HL-60/S4 treated with phorbol 12-myristate 13-acetate at 8.2 ng/mL for 4 days and 3 days (cell line): ENCODE results near the gene ALKBH5.
"Not testable (repeated sequence)": the region's sequence is repeated elsewhere in the genome, so short reads cannot be mapped to it uniquely, and the experiment has no call there.

Source experiments
- in situ Hi-C: fragments of 300-500 bp; cut with MboI; formaldehyde crosslinking; loops from 2 replicates; pipeline ENCODE4 v1.15.0; 2022; ENCODE audit warnings: low sequenced_read_pairs

The ALKBH5 gene

GRCh38 chr17:18216906-18217305 is 33.3 kb downstream of the ALKBH5 start:
- in situ Hi-C loops, result not testable (repeated sequence)

GRCh38 chr17:18217412-18218015 is 33.9 kb downstream of the ALKBH5 start:
- in situ Hi-C loops, result no loop called here

GRCh38 chr17:18218756-18219415 is 35.3 kb downstream of the ALKBH5 start:
- in situ Hi-C loops, result no loop called here

GRCh38 chr17:18224053-18224386 is 40.4 kb downstream of the ALKBH5 start:
- in situ Hi-C loops, result no loop called here

GRCh38 chr17:18224387-18225120 is 40.9 kb downstream of the ALKBH5 start:
- in situ Hi-C loops, result no loop called here

- in situ Hi-C loops, result no loop called here
Measured at GRCh38 chr17:18225121-18225641, 41.6 kb downstream of the ALKBH5 start, which contains the start of gene LLGL1. TSS of gene LLGL1 (plus strand) at chr17:18225635. CDS start at chr17:18225683, 48 bp downstream.

GRCh38 chr17:18225642-18226283 is 42.1 kb downstream of the ALKBH5 start:
- in situ Hi-C loops, result no loop called here

GRCh38 chr17:18226284-18226945 is 42.8 kb downstream of the ALKBH5 start:
- in situ Hi-C loops, result no loop called here

GRCh38 chr17:18227635-18228034 is 44.0 kb downstream of the ALKBH5 start:
- in situ Hi-C loops, result no loop called here

GRCh38 chr17:18228176-18228682 is 44.6 kb downstream of the ALKBH5 start:
- in situ Hi-C loops, result no loop called here

- in situ Hi-C loops, result no loop called here
Measured at GRCh38 chr17:18229254-18229653, 45.6 kb downstream of the ALKBH5 start.

GRCh38 chr17:18229771-18230170 is 46.1 kb downstream of the ALKBH5 start:
- in situ Hi-C loops, result no loop called here

- in situ Hi-C loops, result no loop called here
Measured at GRCh38 chr17:18230288-18231141, 46.9 kb downstream of the ALKBH5 start.

- in situ Hi-C loops, result no loop called here
Measured at GRCh38 chr17:18231164-18231563, 47.5 kb downstream of the ALKBH5 start.

- in situ Hi-C loops, result no loop called here
Measured at GRCh38 chr17:18233803-18234518, 50.3 kb downstream of the ALKBH5 start.

- in situ Hi-C loops, result no loop called here
Measured at GRCh38 chr17:18234853-18235380, 51.3 kb downstream of the ALKBH5 start.

- in situ Hi-C loops, result no loop called here
Measured at GRCh38 chr17:18235743-18236256, 52.2 kb downstream of the ALKBH5 start.

GRCh38 chr17:18236494-18236893 is 52.9 kb downstream of the ALKBH5 start:
- in situ Hi-C loops, result no loop called here

GRCh38 chr17:18237461-18237860 is 53.8 kb downstream of the ALKBH5 start:
- in situ Hi-C loops, result no loop called here
